Neural progenitor cell (in vitro differentiated cells): ENCODE measurements around the gene ENAH.

Experiments
- CTCF ChIP-seq: fragments of 200-600 bp; sonication (generic); IDR thresholded peaks from 2 replicates; pipeline ENCODE4 v1.5.1; 2017; ENCODE audit warnings: antibody characterized with exemption, mild to moderate bottlenecking
- EZH2 ChIP-seq: fragments of 200-600 bp; sonication (generic); IDR thresholded peaks from 2 replicates; pipeline ENCODE4 v1.6.1; 2017; ENCODE audit warnings: antibody characterized with exemption, mild to moderate bottlenecking, moderate library complexity
- EZH2phosphoT487 ChIP-seq: fragments of 200-600 bp; sonication (generic); IDR thresholded peaks from 2 replicates; pipeline ENCODE4 v1.6.1; 2017; ENCODE audit warnings: antibody characterized with exemption

GRCh38 chr1:225637651-225638199, 15.2 kb downstream of the ENAH start:
- TF ChIP-seq EZH2, result no peak
- TF ChIP-seq CTCF, result no peak
- no peak for TF ChIP-seq EZH2phosphoT487
